Mucosa of descending colon (tissue), 3 donors: Measurements from ENCODE around the gene B3GLCT. TPM values are rescaled to one million over a fixed set of nuclear protein-coding genes. Genes with fewer than 3 reads are reported as not detected.

Experiments
- ATAC-seq: fragments of 200-7000 bp; cut with Tn5 transposase; one replicate; pipeline ENCODE4 v1.9.1; 2020; ENCODE audit warnings: mild to moderate bottlenecking, moderate library complexity
- DNase-seq, 3 donors: peaks; one replicate each; pipeline ENCODE4 v3.0.0-alpha.2; 2020
- H3K36me3 ChIP-seq: fragments of 200-600 bp; one replicate; pipeline ENCODE4 v1.8.0; 2021; ENCODE audit warnings: low read depth, mild to moderate bottlenecking
- H3K4me1 ChIP-seq: fragments of 200-600 bp; one replicate; pipeline ENCODE4 v1.8.0; 2021; ENCODE audit warnings: low read depth, mild to moderate bottlenecking
- H3K4me3 ChIP-seq: fragments of 200-600 bp; one replicate; pipeline ENCODE4 v1.8.0; 2021; ENCODE audit warnings: mild to moderate bottlenecking
- H3K9me3 ChIP-seq: fragments of 200-600 bp; one replicate; pipeline ENCODE4 v1.8.0; 2021; ENCODE audit warnings: mild to moderate bottlenecking
- CTCF ChIP-seq: fragments of 200-600 bp; IDR thresholded peaks from one replicate; pipeline ENCODE4 v1.8.0; 2022; ENCODE audit warnings: antibody characterized with exemption, mild to moderate bottlenecking
- intact Hi-C, 2 donors: fragments of 100-400 bp; cut with DNase I in 1 of 2; cut with micrococcal nuclease in 1 of 2; formaldehyde crosslinking; loops; one replicate each; pipeline versions ENCODE4 v1.11.0 to v1.11.1; 2022; cut with DNase I, micrococcal nuclease
- total RNA-seq, 3 donors: library from RNA; stranded (reverse); fragmentation: NEBNext Ultra II Directional in 2 of 3; extraction: Animal tissue kit (Norgen Biotek cat#: 25700) in 2 of 3; gene quantifications; one replicate each; pipeline versions ENCODE4 v1.2.1 to v1.2.4, GENCODE V29; 2021 to 2023
- donor health status: DM: no; HTN: no; CAD: no; lungs with moderate emphysema.
- donor health status: DM: no; HTN: no; CAD: no.
- donor health status: DM: no; HTN: yes; CAD: no.

Gene B3GLCT
- total RNA-seq, 3 donors from 2014 or later = 3.1 to 5.1 (median 4.0) TPM

- DNase-seq (no peak), ATAC-seq (no peak)
- H3K9me3 ChIP-seq = no peaks in the 10 kb centered on the region
- no peak for TF ChIP-seq CTCF
- no peaks in the 10 kb centered on the region for H3K36me3 ChIP-seq
- no peak overlapping the region for H3K4me3 ChIP-seq
- H3K4me1 ChIP-seq = peaks cover 7% of the 10 kb centered on the region
- intact Hi-C loops = no loop called here
Observed at GRCh38 chr13:31264151-31264550, 64.4 kb downstream of the B3GLCT start.

- Histone ChIP-seq H3K4me1 (peaks cover 7% of the 10 kb centered on the region), H3K36me3 (no peaks in the 10 kb centered on the region), H3K9me3 (no peaks in the 10 kb centered on the region), H3K4me3 (no peak overlapping the region)
- no peak for DNase-seq
- intact Hi-C loops = no loop called here
- ATAC-seq = no peak
- TF ChIP-seq CTCF = no peak
Observed at GRCh38 chr13:31267126-31267784, 67.5 kb downstream of the B3GLCT start.

- Histone ChIP-seq H3K4me1 (no peaks in the 10 kb centered on the region), H3K4me3 (no peak overlapping the region), H3K36me3 (no peaks in the 10 kb centered on the region), H3K9me3 (peaks cover 6% of the 10 kb centered on the region)
- no peak for TF ChIP-seq CTCF
- DNase-seq = no peak
- intact Hi-C loops = no loop called here
- no peak for ATAC-seq
Observed at GRCh38 chr13:31274390-31274789, 74.6 kb downstream of the B3GLCT start.

GRCh38 chr13:31276421-31276820, 76.6 kb downstream of the B3GLCT start:
- Histone ChIP-seq H3K4me3 (no peak overlapping the region), H3K4me1 (no peaks in the 10 kb centered on the region), H3K36me3 (no peaks in the 10 kb centered on the region), H3K9me3 (peaks cover 14% of the 10 kb centered on the region)
- DNase-seq (no peak), ATAC-seq (no peak)
- no peak for TF ChIP-seq CTCF
- intact Hi-C loops = no loop called here

GRCh38 chr13:31278869-31279268, 79.1 kb downstream of the B3GLCT start:
- intact Hi-C loops = no loop called here
- H3K4me3 ChIP-seq = no peak overlapping the region
- no peaks in the 10 kb centered on the region for H3K4me1 ChIP-seq
- ATAC-seq (no peak), DNase-seq (no peak)
- peaks cover 14% of the 10 kb centered on the region for H3K9me3 ChIP-seq
- TF ChIP-seq CTCF = no peak
- H3K36me3 ChIP-seq = no peaks in the 10 kb centered on the region
